Osteoblast (primary cell): Measurements from ENCODE around the gene LHFPL3. TPM values are rescaled to one million over a fixed set of nuclear protein-coding genes. Genes with fewer than 3 reads are reported as not detected.

ENCODE experiments used
- DNase-seq: peaks from one replicate; pipeline ENCODE4 v3.0.0; 2011; ENCODE audit warnings: low spot score, mixed read lengths; ENCODE audit not compliant: insufficient read length; ENCODE audit errors: missing footprints
- H2AFZ ChIP-seq: 2 replicates; pipeline ENCODE4 v1.6.0; 2011; ENCODE audit warnings: mild to moderate bottlenecking, low read length
- H3K27ac ChIP-seq: 2 replicates; pipeline ENCODE4 v1.5.1; 2011; ENCODE audit warnings: mild to moderate bottlenecking, low read depth, low read length, moderate library complexity
- H3K27me3 ChIP-seq: 2 replicates; pipeline ENCODE4 v1.6.0; 2012; ENCODE audit warnings: mild to moderate bottlenecking, control low read depth, inconsistent platforms, low read length, moderate library complexity; ENCODE audit not compliant: insufficient read depth
- H3K36me3 ChIP-seq: 2 replicates; pipeline ENCODE4 v1.5.1; 2011; ENCODE audit warnings: mild to moderate bottlenecking, low read length, control low read depth, moderate library complexity; ENCODE audit not compliant: insufficient read depth
- H3K4me1 ChIP-seq: 2 replicates; pipeline ENCODE4 v1.5.1; 2011; ENCODE audit warnings: mild to moderate bottlenecking, low read length, control low read depth, moderate library complexity; ENCODE audit not compliant: insufficient read depth
- H3K4me2 ChIP-seq: 2 replicates; pipeline ENCODE4 v1.6.0; 2011; ENCODE audit warnings: mild to moderate bottlenecking, low read length; ENCODE audit not compliant: insufficient read depth
- H3K4me3 ChIP-seq: fragments of 200-600 bp; sonication (generic); 3 replicates; pipeline ENCODE4 v1.5.1; 2012; ENCODE audit warnings: mild to moderate bottlenecking, low read length, inconsistent platforms; ENCODE audit not compliant: insufficient read depth
- H3K79me2 ChIP-seq: 2 replicates; pipeline ENCODE4 v1.6.0; 2012; ENCODE audit warnings: mild to moderate bottlenecking, low read length, control low read depth, inconsistent platforms; ENCODE audit not compliant: insufficient read depth
- H3K9me3 ChIP-seq: 2 replicates; pipeline ENCODE4 v1.5.1; 2011; ENCODE audit warnings: low read depth, low read length, control low read depth
- H4K20me1 ChIP-seq: 2 replicates; pipeline ENCODE4 v1.6.0; 2012; ENCODE audit warnings: mild to moderate bottlenecking, low read length, control low read depth; ENCODE audit not compliant: insufficient read depth
- total RNA-seq: library from RNA; depleted of rRNA; stranded (reverse); fragments of >200 nt; gene quantifications from 2 replicates; pipeline ENCODE4 v1.2.3, GENCODE V29; 2012
- TF ChIP-seq, protein P1 (sequence below): IDR thresholded peaks from 2 replicates; pipeline ENCODE4 v1.5.1; 2011; ENCODE audit warnings: mild to moderate bottlenecking, low read depth, low read length, moderate library complexity; ENCODE audit errors: extremely low read depth

The LHFPL3 gene
- total RNA-seq, 1 donor, result not detected

DNA sequence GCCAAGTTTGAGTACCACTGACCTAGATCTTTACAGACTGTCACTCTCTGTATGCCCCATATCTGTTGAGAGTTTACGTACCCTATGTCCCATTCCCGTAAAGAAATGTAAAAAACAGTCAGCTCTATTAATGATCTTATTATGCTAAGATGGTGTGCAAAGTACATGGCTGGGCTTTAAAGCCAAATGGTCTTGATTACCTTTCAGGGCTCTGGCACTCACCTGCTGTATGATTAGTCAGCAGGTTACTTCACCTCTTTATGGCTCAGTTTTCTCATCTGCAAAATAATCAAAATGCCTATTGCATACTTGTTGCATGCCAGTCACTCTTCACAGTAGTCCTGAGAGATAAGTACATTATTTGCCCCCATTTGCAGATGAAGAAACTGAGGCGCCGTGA is 54.2 kb downstream of the LHFPL3 start:
- Histone ChIP-seq H3K4me3 (no peak overlapping the region), H3K79me2 (no peaks in the 10 kb centered on the region), H2AFZ (no peak overlapping the region), H4K20me1 (no peaks in the 10 kb centered on the region), H3K4me2 (no peak overlapping the region), H3K4me1 (no peaks in the 10 kb centered on the region), H3K27ac (no peak overlapping the region), H3K9me3 (peaks cover under 1% of the 10 kb centered on the region), H3K27me3 (no peaks in the 10 kb centered on the region), H3K36me3 (no peaks in the 10 kb centered on the region)
- no peak for DNase-seq
- TF ChIP-seq, protein P1, sequence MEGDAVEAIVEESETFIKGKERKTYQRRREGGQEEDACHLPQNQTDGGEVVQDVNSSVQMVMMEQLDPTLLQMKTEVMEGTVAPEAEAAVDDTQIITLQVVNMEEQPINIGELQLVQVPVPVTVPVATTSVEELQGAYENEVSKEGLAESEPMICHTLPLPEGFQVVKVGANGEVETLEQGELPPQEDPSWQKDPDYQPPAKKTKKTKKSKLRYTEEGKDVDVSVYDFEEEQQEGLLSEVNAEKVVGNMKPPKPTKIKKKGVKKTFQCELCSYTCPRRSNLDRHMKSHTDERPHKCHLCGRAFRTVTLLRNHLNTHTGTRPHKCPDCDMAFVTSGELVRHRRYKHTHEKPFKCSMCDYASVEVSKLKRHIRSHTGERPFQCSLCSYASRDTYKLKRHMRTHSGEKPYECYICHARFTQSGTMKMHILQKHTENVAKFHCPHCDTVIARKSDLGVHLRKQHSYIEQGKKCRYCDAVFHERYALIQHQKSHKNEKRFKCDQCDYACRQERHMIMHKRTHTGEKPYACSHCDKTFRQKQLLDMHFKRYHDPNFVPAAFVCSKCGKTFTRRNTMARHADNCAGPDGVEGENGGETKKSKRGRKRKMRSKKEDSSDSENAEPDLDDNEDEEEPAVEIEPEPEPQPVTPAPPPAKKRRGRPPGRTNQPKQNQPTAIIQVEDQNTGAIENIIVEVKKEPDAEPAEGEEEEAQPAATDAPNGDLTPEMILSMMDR, result no peak

DNA sequence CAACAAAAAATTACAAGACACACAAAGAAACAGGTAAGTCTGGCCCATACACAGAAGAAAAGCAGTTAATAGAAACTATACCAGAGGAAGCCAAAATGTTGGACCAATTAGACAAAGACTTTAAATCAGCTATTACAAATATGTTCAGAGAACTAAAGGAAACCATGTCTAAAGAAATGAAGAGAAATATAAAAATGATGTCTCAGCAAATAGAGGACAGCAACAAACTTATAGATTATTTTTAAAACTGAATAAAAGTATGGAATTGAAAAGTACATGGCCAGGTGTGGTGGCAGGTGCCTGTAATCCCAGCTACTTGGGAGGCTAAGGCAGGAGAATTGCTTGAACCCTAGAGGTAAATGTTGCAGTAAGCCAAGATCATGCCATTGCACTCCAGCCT is 58.5 kb downstream of the LHFPL3 start:
- Histone ChIP-seq H3K79me2 (no peaks in the 10 kb centered on the region), H3K27ac (no peak overlapping the region), H3K4me3 (no peak overlapping the region), H3K4me1 (no peaks in the 10 kb centered on the region), H3K27me3 (no peaks in the 10 kb centered on the region), H2AFZ (no peak overlapping the region), H3K4me2 (no peak overlapping the region), H3K36me3 (no peaks in the 10 kb centered on the region), H3K9me3 (peaks cover 2% of the 10 kb centered on the region), H4K20me1 (no peaks in the 10 kb centered on the region)
- no peak for DNase-seq
- TF ChIP-seq, protein P1, result no peak

DNA sequence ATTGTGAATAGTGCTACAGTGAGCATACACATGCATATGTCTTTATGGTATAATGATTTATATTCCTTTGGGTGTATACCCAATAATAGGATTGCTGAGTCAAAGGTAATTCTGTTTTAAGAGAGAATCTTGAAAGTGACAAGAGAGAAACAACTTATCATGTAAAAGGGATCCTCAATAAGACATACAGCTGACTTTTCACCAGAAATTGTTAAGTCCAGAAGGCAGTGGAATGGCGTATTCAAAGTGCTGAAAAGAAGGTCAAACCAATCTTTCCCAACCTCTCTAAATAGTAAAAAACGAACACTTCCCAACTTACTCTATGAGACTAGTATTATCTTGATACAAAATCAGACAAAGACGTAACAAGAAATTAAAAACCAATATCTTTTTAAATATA is 59.8 kb downstream of the LHFPL3 start:
- TF ChIP-seq, protein P1, result no peak
- Histone ChIP-seq H3K27me3 (no peaks in the 10 kb centered on the region), H3K36me3 (no peaks in the 10 kb centered on the region)

DNA sequence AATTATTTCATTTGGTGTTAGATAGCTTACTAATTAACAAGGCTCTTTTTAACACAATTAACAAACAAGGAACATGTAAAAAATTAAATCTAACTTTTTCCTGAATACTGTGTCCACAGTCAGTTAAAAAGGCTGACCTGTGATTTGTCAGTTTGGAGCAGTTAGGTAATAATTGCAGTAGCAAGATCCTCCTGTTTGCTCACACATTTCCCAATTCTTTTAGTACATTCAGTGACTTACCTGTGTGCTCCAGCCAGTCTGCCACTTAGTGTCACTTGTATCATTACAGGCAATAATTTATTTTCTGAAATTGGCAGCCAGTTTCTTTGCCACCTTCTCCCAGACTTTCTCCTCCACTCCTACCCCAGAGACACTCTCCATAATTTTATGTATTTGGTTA is 66.8 kb downstream of the LHFPL3 start:
- H3K27ac ChIP-seq, result no peak overlapping the region
- H3K36me3 ChIP-seq, result no peaks in the 10 kb centered on the region
- H3K4me1 ChIP-seq, result no peaks in the 10 kb centered on the region
- no peak overlapping the region for H2AFZ ChIP-seq
- no peaks in the 10 kb centered on the region for H3K9me3 ChIP-seq
- H3K4me3 ChIP-seq, result no peak overlapping the region
- H4K20me1 ChIP-seq, result no peaks in the 10 kb centered on the region
- DNase-seq, result no peak
- TF ChIP-seq, protein P1, result no peak
- H3K27me3 ChIP-seq, result no peaks in the 10 kb centered on the region
- no peak overlapping the region for H3K4me2 ChIP-seq
- H3K79me2 ChIP-seq, result no peaks in the 10 kb centered on the region

More for the DNA sequence above, 59.8 kb downstream of the LHFPL3 start:
- H3K4me3 ChIP-seq, result no peak overlapping the region
- no peak for DNase-seq
- H4K20me1 ChIP-seq, result no peaks in the 10 kb centered on the region
- H3K27ac ChIP-seq, result no peak overlapping the region
- no peak overlapping the region for H3K4me2 ChIP-seq
- no peak overlapping the region for H2AFZ ChIP-seq
- no peaks in the 10 kb centered on the region for H3K79me2 ChIP-seq
- H3K9me3 ChIP-seq, result peaks cover 2% of the 10 kb centered on the region
- H3K4me1 ChIP-seq, result no peaks in the 10 kb centered on the region
